HT-29 (cell line): ENCODE measurements around the gene CAMTA1. TPM values are rescaled to one million over a fixed set of nuclear protein-coding genes. Genes with fewer than 3 reads are reported as not detected.
A peak's percentile ranks its signal among the peaks of the same experiment; 100 is the strongest.

Experiments
- DNase-seq: peaks from one replicate; pipeline ENCODE4 v3.0.0-alpha.2; 2015; ENCODE audit warnings: low spot score
- total RNA-seq: library from RNA; depleted of rRNA; stranded (reverse); fragments of >200 nt; shearing (Covaris generic); gene quantifications from 2 replicates; pipeline ENCODE4 v1.2.3, GENCODE V29; 2014

CAMTA1 gene
- total RNA-seq, 1 experiment from 2014 or later: 62.2 TPM

GRCh38 chr1:7717748-7718368 lies 932.6 kb downstream of the CAMTA1 start:
- no peak for DNase-seq

- DNase-seq: no peak
Observed at GRCh38 chr1:7719468-7720094, 934.3 kb downstream of the CAMTA1 start.

- no peak for DNase-seq
Observed at GRCh38 chr1:7721940-7722669, 936.9 kb downstream of the CAMTA1 start.

GRCh38 chr1:7722670-7723012 lies 937.4 kb downstream of the CAMTA1 start:
- DNase-seq: no peak

GRCh38 chr1:7726623-7727022 lies 941.4 kb downstream of the CAMTA1 start:
- DNase-seq: no peak

- DNase-seq: no peak
Observed at GRCh38 chr1:7727809-7728471, 942.7 kb downstream of the CAMTA1 start.

- DNase-seq: no peak
Observed at GRCh38 chr1:7729761-7730160, 944.5 kb downstream of the CAMTA1 start.

GRCh38 chr1:7732331-7732730 lies 947.1 kb downstream of the CAMTA1 start:
- DNase-seq: no peak

- no peak for DNase-seq
Observed at GRCh38 chr1:7733276-7733675, 948.0 kb downstream of the CAMTA1 start.

GRCh38 chr1:7738044-7738443 lies 952.8 kb downstream of the CAMTA1 start:
- DNase-seq: no peak

- no peak for DNase-seq
Observed at GRCh38 chr1:7743346-7743745, 958.1 kb downstream of the CAMTA1 start.

- no peak for DNase-seq
Observed at GRCh38 chr1:7744882-7745281, 959.6 kb downstream of the CAMTA1 start.

GRCh38 chr1:7745783-7746182 lies 960.5 kb downstream of the CAMTA1 start:
- DNase-seq: no peak

GRCh38 chr1:7747605-7748004 lies 962.4 kb downstream of the CAMTA1 start:
- no peak for DNase-seq

- DNase-seq: no peak
Observed at GRCh38 chr1:7749126-7749525, 963.9 kb downstream of the CAMTA1 start.

GRCh38 chr1:7751174-7751573 lies 965.9 kb downstream of the CAMTA1 start:
- DNase-seq: no peak

- peak; percentile 85 for DNase-seq
Observed at GRCh38 chr1:7752512-7753417, 967.5 kb downstream of the CAMTA1 start.

- no peak for DNase-seq
Observed at GRCh38 chr1:7753641-7754040, 968.4 kb downstream of the CAMTA1 start.

- no peak for DNase-seq
Observed at GRCh38 chr1:7754234-7754633, 969.0 kb downstream of the CAMTA1 start.

- peak; percentile 18 for DNase-seq
Observed at GRCh38 chr1:7755448-7755847, 970.2 kb downstream of the CAMTA1 start.

- no peak for DNase-seq
Observed at GRCh38 chr1:7760245-7760644, 975.0 kb downstream of the CAMTA1 start.
